UCSD-AML1 (cell line): Measurements from ENCODE around the gene PLRG1.

Source experiments
- DNase-seq: peaks from one replicate; lab custom pipeline; 2025; ENCODE audit not compliant: unreplicated experiment; lab: John Stamatoyannopoulos, UW

The PLRG1 gene

GRCh38 chr4:154521607-154522006, 28.6 kb downstream of the PLRG1 start:
- no peak for DNase-seq

DNA sequence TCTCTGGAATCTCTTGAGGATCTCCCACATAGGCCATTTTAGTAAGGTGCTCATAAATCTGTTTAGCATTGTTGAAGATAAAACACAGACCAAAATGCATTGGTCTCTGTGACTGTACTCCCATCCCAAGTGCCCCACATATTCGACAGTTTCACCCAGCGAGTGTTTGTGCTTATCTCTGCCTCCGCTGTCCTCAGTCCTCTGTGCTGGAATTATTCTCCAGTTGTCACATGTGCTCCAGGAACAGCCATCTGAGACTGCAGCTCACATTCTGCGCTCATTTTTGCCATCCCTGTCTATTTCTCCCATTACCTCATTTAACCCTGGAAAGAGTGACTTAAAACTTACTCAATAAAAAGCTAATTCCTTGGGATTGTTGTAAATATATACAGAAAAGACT, 31.0 kb downstream of the PLRG1 start:
- DNase-seq = no peak

- DNase-seq = no peak
Observed at GRCh38 chr4:154517591-154517990, 32.6 kb downstream of the PLRG1 start.

DNA sequence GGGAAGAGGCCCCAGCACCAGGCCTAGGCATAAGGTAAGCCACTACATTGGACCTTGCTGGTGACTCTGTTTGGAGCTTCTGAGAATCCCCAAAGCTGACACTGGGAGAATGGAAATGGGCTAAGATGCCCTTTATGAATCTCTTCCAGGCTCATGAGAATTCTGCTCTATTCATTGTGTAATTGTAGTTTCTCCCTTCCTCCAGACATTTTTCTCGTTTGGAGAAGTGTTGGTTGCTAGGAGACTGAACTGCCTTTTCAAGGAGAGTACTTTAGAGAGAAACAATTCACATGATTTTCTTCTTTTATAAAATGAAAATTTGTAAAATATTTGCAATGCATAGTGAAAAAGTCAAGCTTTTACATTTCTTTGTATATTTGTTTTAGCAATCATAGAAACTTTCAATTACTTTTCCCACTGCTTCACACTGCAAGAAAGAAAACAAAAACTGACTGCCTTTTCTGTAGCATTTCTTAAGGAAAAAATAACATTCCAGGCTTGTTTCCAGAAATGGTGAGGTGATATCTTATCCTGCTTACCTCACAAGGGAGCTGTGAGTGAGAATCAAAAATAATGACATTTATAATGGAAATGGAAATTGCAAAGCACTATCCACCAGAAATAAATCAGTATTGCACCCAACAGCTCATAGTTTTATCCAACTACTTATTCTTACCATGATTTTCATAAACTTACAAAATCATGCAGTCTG, 33.7 kb downstream of the PLRG1 start:
- no peak for DNase-seq

DNA sequence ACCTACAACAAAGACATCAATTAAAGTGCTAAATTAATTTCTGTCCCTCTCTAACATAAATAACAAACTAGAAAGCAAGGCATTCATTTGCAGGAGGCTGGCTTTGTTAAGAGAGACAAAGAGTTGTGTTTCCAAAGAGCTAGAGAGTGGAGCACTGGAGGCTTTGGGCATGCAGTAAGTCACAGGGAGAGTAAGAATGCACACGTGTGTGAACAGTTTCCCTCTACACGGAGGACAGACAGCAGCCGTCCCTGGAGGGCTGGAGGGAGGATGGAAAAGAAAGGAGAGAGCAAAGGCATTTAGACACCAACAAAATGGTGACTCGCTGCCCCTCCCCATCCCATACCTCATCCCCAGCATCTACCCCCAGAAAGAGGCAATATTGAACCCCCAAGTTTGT, 38.2 kb downstream of the PLRG1 start:
- no peak for DNase-seq

GRCh38 chr4:154511548-154511947, 38.7 kb downstream of the PLRG1 start:
- no peak for DNase-seq

GRCh38 chr4:154507156-154507555, 43.0 kb downstream of the PLRG1 start:
- DNase-seq = no peak

GRCh38 chr4:154506253-154506652, 43.9 kb downstream of the PLRG1 start:
- DNase-seq = no peak

DNA sequence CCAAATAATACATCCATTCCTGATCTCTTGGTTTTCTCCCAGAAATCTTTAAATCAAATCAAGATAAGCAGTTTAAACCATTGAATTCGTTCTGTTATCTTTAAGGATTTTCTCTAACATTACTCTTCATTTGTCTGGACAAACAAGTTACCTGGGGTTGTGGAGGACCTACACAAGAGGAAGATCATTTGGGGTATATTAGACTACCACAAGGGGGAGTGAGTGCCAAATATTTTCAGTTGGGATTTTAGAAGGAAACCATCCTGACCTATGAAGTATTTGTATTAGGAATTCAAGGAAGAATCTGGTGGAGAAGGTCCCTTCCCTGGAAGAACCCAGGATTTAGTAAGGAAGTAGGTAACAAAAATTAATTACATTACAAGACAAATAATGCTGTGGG, 46.6 kb downstream of the PLRG1 start:
- DNase-seq = no peak

GRCh38 chr4:154502111-154502510, 48.1 kb downstream of the PLRG1 start:
- DNase-seq = no peak

DNA sequence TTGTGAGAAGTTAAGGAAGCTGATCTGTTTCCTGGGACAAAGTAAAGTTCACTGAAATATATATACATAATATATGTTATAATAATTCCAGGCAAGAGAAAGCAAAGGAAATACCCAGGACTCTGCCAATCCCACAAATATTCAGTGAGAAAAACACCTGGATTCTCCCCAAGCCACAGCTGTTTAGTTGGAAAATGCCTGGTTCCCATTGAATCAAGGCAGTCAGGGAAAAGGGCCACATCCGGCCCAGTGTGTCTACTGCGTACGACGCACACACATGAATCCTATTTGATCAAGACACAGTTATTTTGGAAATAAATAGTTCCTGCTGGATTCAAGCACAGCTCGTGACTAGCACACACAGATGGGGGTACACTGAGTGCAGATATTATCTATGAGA, 52.3 kb downstream of the PLRG1 start:
- no peak for DNase-seq

DNA sequence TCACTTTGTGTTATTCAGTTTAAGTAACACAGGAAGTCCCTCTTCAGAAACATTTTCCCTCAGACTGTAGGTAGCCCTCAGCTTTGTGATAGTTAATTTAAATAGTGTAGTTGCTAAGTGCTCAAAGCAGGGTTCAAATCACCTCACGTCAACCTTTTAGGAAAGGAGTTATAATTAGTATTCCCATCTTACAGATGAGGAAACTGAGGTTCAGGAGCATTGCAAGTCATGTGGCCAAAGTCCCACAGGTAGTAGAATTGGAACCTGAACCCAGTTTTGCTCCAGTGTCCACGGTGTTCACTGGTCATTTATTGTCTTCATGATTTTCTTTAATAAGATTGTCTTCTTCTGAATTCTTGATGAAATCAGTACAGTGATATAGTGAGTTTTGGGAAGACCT, 54.3 kb downstream of the PLRG1 start:
- no peak for DNase-seq

GRCh38 chr4:154492288-154492687, 57.9 kb downstream of the PLRG1 start:
- no peak for DNase-seq

- DNase-seq = no peak
Observed at GRCh38 chr4:154491341-154492271, 58.6 kb downstream of the PLRG1 start, which contains the start of gene DCHS2. TSS of gene DCHS2 (minus strand) at chr4:154491799. CDS start at chr4:154491355, 444 bp downstream.

GRCh38 chr4:154490583-154491340, 59.4 kb downstream of the PLRG1 start:
- DNase-seq = no peak

DNA sequence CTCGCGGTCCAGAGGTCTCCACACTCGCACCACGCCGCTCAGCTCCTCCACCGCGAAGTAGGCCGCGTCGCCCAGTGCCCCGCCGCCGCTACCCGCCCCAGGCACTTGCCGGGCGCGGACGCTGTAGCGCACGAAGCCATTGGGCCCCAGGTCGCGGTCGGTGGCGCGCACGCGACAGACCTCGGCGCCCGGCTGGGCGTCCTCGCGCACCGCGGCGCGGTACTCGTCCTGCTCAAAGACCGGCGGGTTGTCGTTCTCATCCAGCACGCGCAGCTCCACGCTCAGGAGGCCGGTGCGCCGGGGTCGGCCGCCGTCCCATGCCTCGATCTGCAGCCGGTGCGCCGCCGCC, 60.0 kb downstream of the PLRG1 start:
- DNase-seq = no peak

- no peak for DNase-seq
Observed at GRCh38 chr4:154489558-154490233, 60.5 kb downstream of the PLRG1 start.

DNA sequence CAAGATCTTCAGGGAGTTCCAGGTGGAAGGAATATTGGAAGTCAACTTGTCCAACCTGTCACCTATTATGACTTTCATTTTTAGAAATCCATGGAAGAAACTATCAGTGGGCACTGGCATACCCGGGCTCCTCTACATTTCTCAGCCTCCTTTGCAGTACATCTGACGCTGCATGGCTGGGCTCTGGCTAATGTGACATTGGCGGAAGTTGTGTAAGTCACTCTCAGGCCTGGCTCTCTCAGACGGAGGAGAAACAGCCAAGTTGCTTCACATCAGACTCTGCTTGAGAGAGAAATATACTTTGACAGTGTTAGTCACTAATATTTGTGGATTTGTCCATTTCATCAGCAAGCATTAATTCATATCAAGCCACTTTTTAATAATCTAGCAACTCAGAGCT, 63.1 kb downstream of the PLRG1 start:
- DNase-seq = no peak

GRCh38 chr4:154485127-154485773, 65.0 kb downstream of the PLRG1 start:
- DNase-seq = no peak
